Measurements from ENCODE around the gene MYRF.

MYRF gene

DNA sequence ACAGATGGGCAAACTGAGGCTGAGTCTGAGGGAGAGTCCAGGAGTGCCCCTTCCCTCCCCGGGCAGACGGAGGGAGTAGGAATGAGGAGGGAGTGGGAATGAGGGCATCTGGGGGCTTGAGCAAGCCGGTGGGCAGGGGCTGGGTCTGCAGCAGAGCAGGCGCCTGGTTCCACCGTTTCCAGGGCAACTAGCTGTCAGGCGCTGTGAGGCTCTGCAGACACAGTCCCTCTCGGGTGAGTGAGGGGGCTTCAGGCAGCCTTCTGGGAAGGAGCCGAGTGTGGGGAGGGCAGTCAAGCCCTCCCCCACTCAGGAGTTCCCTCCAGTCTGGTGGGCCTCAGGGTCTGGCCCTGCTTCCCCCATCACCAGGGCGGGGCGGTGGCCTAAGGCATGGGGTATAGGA, 20.9 kb downstream of the MYRF start:
- TF ChIP-seq, protein P1, sequence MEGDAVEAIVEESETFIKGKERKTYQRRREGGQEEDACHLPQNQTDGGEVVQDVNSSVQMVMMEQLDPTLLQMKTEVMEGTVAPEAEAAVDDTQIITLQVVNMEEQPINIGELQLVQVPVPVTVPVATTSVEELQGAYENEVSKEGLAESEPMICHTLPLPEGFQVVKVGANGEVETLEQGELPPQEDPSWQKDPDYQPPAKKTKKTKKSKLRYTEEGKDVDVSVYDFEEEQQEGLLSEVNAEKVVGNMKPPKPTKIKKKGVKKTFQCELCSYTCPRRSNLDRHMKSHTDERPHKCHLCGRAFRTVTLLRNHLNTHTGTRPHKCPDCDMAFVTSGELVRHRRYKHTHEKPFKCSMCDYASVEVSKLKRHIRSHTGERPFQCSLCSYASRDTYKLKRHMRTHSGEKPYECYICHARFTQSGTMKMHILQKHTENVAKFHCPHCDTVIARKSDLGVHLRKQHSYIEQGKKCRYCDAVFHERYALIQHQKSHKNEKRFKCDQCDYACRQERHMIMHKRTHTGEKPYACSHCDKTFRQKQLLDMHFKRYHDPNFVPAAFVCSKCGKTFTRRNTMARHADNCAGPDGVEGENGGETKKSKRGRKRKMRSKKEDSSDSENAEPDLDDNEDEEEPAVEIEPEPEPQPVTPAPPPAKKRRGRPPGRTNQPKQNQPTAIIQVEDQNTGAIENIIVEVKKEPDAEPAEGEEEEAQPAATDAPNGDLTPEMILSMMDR (conservative IDR thresholded peaks at IDR 0.05): no peak
- no peak for TF ChIP-seq ZFX (IDR thresholded peaks at IDR 0.05)
- 0 out of 2 replicates have a peak overlapping the region, but pooled peaks have one; percentile 17 for H3K27ac ChIP-seq

DNA sequence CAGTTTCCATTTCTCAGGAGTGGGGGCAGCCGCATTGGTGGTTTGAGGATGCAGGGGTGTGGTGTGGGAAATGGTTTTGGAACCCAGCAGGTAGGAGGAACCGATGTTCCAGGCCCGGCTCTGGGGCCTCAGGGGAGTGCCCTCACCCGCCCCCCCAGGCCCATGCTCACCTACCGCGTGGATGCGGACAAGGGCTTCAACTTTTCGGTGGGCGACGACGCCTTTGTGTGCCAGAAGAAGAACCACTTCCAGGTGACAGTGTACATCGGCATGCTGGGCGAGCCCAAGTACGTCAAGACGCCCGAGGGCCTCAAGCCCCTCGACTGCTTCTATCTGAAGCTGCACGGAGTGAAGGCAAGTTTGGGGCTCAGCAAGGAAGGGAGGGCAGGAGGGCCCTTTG, 21.4 kb downstream of the MYRF start:
- no peak for TF ChIP-seq ZFX (IDR thresholded peaks at IDR 0.05)
- TF ChIP-seq, protein P1 (conservative IDR thresholded peaks at IDR 0.05): no peak
- no peak overlapping the region for H3K27ac ChIP-seq

DNA sequence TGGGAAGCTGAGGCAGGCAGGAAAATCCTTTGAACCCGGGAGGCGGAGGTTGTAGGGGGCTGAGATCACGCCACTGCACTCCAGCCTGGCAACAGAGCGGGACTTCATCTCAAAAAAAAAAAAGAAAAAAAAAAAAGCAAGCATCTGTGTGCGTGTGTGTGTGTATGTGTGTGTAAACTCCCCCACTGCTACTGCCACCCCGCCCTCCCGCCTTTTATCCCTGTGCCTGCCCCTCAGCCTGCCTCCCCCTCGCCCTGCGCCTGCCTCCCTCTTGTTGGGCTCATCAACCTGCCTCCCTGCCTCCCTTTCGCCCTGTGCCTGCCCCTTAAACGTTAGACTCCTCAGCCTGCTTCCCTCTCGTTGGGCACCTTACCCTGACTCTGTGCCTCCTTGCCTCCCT, 22.0 kb downstream of the MYRF start:
- no peak overlapping the region for H3K27ac ChIP-seq
- TF ChIP-seq ZFX (IDR thresholded peaks at IDR 0.05): no peak
- TF ChIP-seq, protein P1 (conservative IDR thresholded peaks at IDR 0.05): no peak

DNA sequence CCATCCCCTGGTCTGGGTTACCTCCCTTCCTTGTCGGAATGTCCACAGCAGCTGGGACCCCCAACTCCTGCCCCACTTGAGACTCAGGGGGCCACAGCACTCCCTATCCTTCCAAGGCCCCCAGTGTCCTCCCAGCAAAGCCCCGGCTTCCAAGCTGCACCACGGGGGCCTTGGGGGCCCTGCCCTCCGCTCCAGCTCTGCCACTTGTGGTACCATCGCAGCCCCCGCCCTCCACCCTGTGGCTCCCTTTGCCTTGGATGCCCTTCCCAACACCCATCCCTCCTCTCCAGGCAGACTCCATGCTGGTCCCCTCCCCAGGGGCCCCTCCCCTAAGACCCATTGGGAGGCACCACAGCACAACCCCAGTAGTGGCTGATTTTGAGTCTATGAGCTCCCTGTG, 22.7 kb downstream of the MYRF start:
- no peak overlapping the region for H3K27ac ChIP-seq
- TF ChIP-seq, protein P1 (conservative IDR thresholded peaks at IDR 0.05): no peak
- no peak for TF ChIP-seq ZFX (IDR thresholded peaks at IDR 0.05)

DNA sequence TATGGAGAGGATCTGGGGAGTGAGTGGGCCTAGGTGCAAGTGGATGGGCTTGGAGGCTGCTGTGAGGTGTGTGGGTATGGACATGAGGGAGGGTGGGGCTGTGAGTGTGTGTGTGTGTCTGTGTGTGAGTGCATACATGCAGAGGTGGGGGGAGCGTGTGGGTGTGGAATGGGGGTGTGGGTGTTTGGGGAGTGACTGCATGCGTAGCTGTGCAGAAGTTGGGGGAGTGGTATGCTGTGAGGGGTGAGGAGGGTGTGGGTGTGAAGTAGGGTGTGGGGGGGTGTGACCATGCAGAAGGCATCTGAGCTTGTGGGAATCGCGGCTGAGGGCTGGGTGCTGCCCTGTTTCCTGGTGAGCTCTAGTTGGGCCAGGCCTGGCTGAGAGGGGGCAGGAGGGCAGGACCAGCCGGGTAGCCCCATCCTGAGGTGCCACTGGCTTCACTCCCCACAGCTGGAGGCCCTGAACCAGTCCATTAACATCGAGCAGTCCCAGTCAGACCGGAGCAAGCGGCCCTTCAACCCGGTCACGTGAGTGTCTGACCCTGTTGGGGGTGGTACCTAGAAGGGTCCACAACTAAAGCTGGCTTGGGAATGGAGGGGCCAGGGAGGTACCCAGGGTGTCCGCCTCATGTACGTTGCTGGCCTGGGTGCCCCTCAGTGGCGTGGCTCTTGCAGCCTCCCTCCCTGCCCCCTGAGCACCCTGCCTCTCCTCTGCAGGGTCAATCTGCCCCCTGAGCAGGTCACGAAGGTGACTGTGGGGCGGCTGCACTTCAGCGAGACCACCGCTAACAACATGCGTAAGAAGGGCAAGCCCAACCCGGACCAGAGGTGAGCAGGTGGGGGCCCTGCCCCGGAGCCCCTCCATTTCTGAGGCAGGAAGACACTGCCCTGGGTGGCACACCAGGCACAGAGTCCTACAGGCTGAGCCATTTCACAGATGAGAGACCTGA, 23.4 kb downstream of the MYRF start:
- H3K27ac ChIP-seq: no peak overlapping the region
- no peak for TF ChIP-seq ZFX (IDR thresholded peaks at IDR 0.05)
- TF ChIP-seq, protein P1 (conservative IDR thresholded peaks at IDR 0.05): no peak

DNA sequence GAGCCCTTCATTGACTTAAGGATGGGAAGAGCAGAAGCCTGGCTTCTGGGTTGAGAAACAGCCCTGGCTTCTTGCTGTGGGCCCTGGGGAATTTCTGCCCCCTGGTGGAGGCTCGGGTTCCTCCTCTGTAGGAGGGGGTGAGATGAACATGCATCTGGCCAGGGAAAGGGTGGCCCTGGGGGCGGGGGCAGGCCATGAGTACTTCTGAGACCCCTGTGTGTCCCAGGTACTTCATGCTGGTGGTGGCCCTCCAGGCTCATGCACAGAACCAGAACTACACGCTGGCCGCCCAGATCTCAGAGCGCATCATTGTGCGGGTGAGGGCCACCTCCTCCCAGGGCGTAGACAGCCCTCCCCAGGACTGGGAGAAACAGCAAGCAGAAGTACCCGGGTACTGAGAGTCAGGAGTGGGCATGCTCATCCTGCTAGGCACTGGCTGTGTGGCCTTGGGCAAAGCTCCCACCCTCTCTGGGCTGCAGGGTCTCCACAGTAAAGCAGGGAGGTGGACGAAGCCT, 24.2 kb downstream of the MYRF start:
- H3K27ac ChIP-seq: no peak overlapping the region
- no peak for TF ChIP-seq ZFX (IDR thresholded peaks at IDR 0.05)
- TF ChIP-seq, protein P1 (conservative IDR thresholded peaks at IDR 0.05): peak; percentile 89

All from C4-2B (cell line).